ENCODE data around the gene MAP2K2. TPM values are rescaled to one million over a fixed set of nuclear protein-coding genes. Genes with fewer than 3 reads are reported as not detected.

The MAP2K2 gene
- total RNA-seq, 2 donors from 2014 or later, result 191 TPM

- Histone ChIP-seq H3K27me3 (ENCODE audit: control insufficient read depth, insufficient read depth, low read length, poor library complexity, severe bottlenecking) (no peaks in the 10 kb centered on the region), H3K36me3 (ENCODE audit: control insufficient read depth, insufficient read depth, low read length) (no peaks in the 10 kb centered on the region), H3K9ac (ENCODE audit: extremely low read depth, low read length, poor library complexity, severe bottlenecking) (no peak overlapping the region), H3K9me3 (ENCODE audit: control insufficient read depth, low read length) (no peaks in the 10 kb centered on the region), H3K27ac (ENCODE audit: low read depth, low read length) (no peak overlapping the region), H3K4me1 (ENCODE audit: control insufficient read depth, insufficient read depth, low read length) (no peaks in the 10 kb centered on the region), H3K4me3 (ENCODE audit: low read length) (no peak overlapping the region)
- Mint-ChIP-seq H3K27ac (no peak overlapping the region), H3K9me3 (no peaks in the 10 kb centered on the region), H3K4me3 (no peak overlapping the region), H3K36me3 (ENCODE audit: low read depth) (no peaks in the 10 kb centered on the region), H3K4me1 (no peaks in the 10 kb centered on the region), H3K27me3 (ENCODE audit: insufficient read depth) (no peaks in the 10 kb centered on the region)
- DNase-seq, result peak; percentile 64
- no peak for TF ChIP-seq CTCF (conservative IDR thresholded peaks at IDR 0.05)
- 75% methylated on average over 3 of the region's 3 CpGs; no CpG with 5 or more reads in 1 of the 2 experiments for WGBS, 2 experiments (ENCODE audit: insufficient coverage in 1 of 2, insufficient read length in 1 of 2)
These were observed 46.9 kb downstream of the MAP2K2 start for GRCh38 chr19:4077007-4077374.

GRCh38 chr19:4075373-4075772 lies 48.5 kb downstream of the MAP2K2 start:
- TF ChIP-seq CTCF (conservative IDR thresholded peaks at IDR 0.05), result no peak
- no peak for DNase-seq
- Histone ChIP-seq H3K27ac (ENCODE audit: low read depth, low read length) (no peak overlapping the region), H3K9ac (ENCODE audit: extremely low read depth, low read length, poor library complexity, severe bottlenecking) (no peak overlapping the region), H3K4me1 (ENCODE audit: control insufficient read depth, insufficient read depth, low read length) (no peaks in the 10 kb centered on the region), H3K27me3 (ENCODE audit: control insufficient read depth, insufficient read depth, low read length, poor library complexity, severe bottlenecking) (no peaks in the 10 kb centered on the region), H3K4me3 (ENCODE audit: low read length) (no peak overlapping the region), H3K9me3 (ENCODE audit: control insufficient read depth, low read length) (no peaks in the 10 kb centered on the region), H3K36me3 (ENCODE audit: control insufficient read depth, insufficient read depth, low read length) (no peaks in the 10 kb centered on the region)
- H3K27me3 Mint-ChIP-seq (ENCODE audit: insufficient read depth), result no peaks in the 10 kb centered on the region
- no peak overlapping the region for H3K4me3 Mint-ChIP-seq
- 87 to 90% methylated on average over 8 to 9 of the region's 9 CpGs for WGBS, 2 experiments (ENCODE audit: insufficient coverage in 1 of 2, insufficient read length in 1 of 2)
- no peak overlapping the region for H3K27ac Mint-ChIP-seq
- H3K36me3 Mint-ChIP-seq (ENCODE audit: low read depth), result no peaks in the 10 kb centered on the region
- no peaks in the 10 kb centered on the region for H3K9me3 Mint-ChIP-seq
- no peaks in the 10 kb centered on the region for H3K4me1 Mint-ChIP-seq

GRCh38 chr19:4071610-4072009 lies 52.3 kb downstream of the MAP2K2 start:
- 97 to 100% methylated on average over 3 of the region's 3 CpGs for WGBS, 2 experiments (ENCODE audit: insufficient coverage in 1 of 2, insufficient read length in 1 of 2)
- H3K4me1 ChIP-seq (ENCODE audit: control insufficient read depth, insufficient read depth, low read length), result no peaks in the 10 kb centered on the region
- Mint-ChIP-seq H3K9me3 (no peaks in the 10 kb centered on the region), H3K4me1 (no peaks in the 10 kb centered on the region), H3K27ac (no peak overlapping the region), H3K4me3 (no peak overlapping the region), H3K27me3 (ENCODE audit: insufficient read depth) (peaks cover 20% of the 10 kb centered on the region), H3K36me3 (ENCODE audit: low read depth) (no peaks in the 10 kb centered on the region)
- no peaks in the 10 kb centered on the region for H3K9me3 ChIP-seq (ENCODE audit: control insufficient read depth, low read length)
- H3K4me3 ChIP-seq (ENCODE audit: low read length), result no peak overlapping the region
- no peak overlapping the region for H3K27ac ChIP-seq (ENCODE audit: low read depth, low read length)
- DNase-seq, result no peak
- no peak for TF ChIP-seq CTCF (conservative IDR thresholded peaks at IDR 0.05)
- no peak overlapping the region for H3K9ac ChIP-seq (ENCODE audit: extremely low read depth, low read length, poor library complexity, severe bottlenecking)
- no peaks in the 10 kb centered on the region for H3K36me3 ChIP-seq (ENCODE audit: control insufficient read depth, insufficient read depth, low read length)
- peaks cover 26% of the 10 kb centered on the region for H3K27me3 ChIP-seq (ENCODE audit: control insufficient read depth, insufficient read depth, low read length, poor library complexity, severe bottlenecking)
